GM08714 (cell line): Measurements from ENCODE around the gene TMUB2.
A peak's percentile ranks its signal among the peaks of the same experiment; 100 is the strongest.

Experiments
- H3K4me3 ChIP-seq: fragments of 200-500 bp; sonication (Bioruptor generic); 2 replicates; pipeline ENCODE4 v1.5.1; 2014; ENCODE audit warnings: mild to moderate bottlenecking, low read length, inconsistent platforms
- ZNF274 ChIP-seq: IDR thresholded peaks from 2 replicates; pipeline ENCODE4 v1.6.1; 2012; ENCODE audit warnings: mild to moderate bottlenecking, low read depth, low read length

TMUB2 gene

DNA sequence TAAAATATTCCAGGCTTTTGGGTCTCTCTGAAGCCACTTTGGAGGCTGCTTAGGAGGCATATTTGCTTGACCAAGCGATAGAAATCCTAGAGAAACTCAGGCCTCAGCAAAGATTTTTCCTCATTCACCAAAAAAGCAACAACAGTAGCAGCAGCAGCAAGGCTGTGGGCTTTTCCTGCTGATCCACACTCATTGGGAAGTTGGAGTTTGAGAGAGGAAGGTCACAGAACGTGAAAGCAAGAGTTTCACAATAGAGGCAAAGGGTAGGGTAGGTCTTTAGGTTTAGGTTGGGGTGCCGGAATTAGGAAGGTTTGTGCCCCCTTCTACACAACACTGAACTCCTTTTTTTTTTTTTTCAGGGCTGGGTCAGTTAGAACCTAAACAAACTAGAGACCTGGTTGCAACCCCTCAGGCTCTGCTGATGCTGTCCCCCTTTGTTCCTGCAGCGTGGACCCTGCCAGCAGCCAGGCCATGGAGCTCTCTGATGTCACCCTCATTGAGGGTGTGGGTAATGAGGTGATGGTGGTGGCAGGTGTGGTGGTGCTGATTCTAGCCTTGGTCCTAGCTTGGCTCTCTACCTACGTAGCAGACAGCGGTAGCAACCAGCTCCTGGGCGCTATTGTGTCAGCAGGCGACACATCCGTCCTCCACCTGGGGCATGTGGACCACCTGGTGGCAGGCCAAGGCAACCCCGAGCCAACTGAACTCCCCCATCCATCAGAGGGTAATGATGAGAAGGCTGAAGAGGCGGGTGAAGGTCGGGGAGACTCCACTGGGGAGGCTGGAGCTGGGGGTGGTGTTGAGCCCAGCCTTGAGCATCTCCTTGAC is 2.0 kb downstream of the TMUB2 start:
- H3K4me3 ChIP-seq, result no peak overlapping the region; the same call in 1 of the 2 replicates
- no peak for TF ChIP-seq ZNF274

DNA sequence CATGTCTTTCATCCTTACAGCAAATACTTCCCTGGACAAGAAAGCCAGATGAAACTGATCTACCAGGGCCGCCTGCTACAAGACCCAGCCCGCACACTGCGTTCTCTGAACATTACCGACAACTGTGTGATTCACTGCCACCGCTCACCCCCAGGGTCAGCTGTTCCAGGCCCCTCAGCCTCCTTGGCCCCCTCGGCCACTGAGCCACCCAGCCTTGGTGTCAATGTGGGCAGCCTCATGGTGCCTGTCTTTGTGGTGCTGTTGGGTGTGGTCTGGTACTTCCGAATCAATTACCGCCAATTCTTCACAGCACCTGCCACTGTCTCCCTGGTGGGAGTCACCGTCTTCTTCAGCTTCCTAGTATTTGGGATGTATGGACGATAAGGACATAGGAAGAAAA is 3.7 kb downstream of the TMUB2 start:
- no peak for TF ChIP-seq ZNF274
- no peak overlapping the region for H3K4me3 ChIP-seq

DNA sequence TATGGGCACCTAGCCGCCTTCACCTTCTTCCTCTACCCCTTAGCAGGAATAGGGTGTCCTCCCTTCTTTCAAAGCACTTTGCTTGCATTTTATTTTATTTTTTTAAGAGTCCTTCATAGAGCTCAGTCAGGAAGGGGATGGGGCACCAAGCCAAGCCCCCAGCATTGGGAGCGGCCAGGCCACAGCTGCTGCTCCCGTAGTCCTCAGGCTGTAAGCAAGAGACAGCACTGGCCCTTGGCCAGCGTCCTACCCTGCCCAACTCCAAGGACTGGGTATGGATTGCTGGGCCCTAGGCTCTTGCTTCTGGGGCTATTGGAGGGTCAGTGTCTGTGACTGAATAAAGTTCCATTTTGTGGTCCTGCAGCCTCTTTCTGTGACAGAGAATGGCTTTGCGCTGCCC is 4.6 kb downstream of the TMUB2 start:
- TF ChIP-seq ZNF274, result no peak
- H3K4me3 ChIP-seq, result no peak overlapping the region

DNA sequence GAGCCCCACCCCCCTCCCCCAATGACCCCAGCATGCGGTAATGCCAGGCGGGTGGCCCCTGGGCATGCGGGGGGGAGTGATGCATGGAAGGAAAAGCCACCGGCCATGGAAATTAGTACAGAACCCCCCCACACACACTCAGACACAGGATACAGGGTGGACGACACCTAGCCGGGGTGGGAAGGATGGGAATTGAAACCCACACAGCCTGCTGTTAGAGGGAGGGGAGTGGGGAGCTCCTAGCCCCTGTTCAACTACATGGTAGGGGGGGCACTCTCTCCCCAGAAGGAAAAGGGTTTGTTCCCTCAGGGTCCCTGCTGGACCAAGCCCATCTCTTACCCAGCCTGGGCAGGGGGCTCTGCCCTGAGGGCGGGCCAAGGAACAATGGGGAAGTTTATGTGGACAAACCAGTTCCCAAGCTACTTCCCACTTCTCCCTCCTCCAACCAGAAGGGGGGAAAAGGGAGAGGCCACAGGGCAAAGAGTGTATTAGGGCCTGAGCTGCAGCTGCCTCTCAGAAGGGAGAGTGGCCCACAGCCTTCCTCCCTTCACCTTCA is 5.2 kb downstream of the TMUB2 start:
- TF ChIP-seq ZNF274, result no peak
- no peak overlapping the region for H3K4me3 ChIP-seq

DNA sequence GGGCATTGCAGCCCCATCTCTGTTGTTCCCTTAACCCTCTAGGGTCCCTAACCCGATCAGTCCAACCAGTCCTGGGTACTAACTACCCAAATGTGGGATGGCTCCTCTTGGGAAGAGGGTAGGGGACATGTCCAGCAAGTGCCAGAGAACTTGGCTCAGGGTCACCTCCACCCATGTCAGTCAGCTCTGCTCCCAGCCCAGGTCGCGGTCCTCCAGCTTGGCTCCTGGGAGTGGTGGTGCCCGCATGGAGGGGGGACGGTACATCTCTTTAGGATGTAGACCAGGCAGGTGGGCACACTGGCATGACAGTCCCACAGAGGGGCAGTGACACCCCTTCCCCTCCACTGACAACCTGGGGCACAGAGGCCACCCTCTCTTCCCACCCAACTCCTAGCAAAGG is 6.0 kb downstream of the TMUB2 start:
- no peak for TF ChIP-seq ZNF274
- H3K4me3 ChIP-seq, result no peak overlapping the region

DNA sequence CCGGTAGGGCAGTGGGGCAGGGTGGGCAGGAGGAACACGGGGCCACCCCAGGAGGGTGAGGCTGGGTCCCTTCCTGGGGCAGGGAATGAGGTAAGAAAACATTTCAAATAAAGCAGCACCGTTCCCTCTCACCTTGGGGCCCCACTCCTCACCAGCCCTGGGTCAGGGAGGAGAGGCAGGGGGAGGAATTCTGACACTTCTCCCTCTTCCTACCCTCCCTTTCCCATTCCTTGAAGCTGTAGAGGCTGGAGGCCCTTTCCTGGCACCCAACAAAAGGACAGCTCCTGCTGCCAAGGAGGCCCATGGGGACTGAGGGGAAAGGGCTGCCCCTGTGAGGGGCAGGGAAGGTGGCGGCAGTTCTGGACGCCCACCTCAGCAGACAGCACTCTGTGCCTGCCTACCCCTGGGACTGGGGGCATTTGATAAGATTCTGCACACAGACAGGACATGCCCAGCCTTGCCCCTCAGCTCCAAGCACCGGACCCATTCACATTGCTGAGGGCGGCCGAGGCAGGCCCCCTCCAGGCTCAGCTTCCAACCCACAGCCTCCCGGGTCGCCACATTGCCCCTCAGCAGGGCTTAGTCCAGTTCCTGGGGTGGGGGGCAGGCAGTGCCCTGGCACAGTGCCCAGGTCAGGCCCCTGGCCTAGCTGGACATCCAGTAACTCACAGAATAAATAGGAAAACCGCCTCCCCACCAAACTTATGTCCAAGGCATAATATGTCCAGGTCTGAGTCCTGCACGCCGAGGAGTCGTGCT is 6.7 kb downstream of the TMUB2 start:
- TF ChIP-seq ZNF274, result no peak
- H3K4me3 ChIP-seq, result no peak overlapping the region

DNA sequence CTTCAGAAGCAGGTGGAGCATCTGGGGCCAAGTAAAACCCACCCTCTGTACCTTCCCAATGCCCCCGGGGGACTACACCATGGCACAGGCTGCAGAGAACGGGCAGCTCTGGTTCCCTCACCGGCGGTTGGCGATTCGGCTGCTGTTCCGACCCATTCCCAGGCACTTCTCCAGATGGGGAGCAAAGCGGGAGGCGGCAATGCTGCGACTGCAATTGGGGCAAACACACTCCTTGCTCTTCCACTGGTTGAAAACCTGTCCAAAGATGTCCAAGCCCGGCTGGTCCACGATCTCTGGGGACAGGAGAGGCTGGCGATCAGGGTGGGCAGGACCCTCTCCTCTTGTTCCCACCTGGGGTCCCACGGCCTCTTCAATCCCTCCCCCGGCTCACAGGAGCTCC is 10.3 kb downstream of the TMUB2 start:
- TF ChIP-seq ZNF274, result no peak
- no peak overlapping the region for H3K4me3 ChIP-seq

DNA sequence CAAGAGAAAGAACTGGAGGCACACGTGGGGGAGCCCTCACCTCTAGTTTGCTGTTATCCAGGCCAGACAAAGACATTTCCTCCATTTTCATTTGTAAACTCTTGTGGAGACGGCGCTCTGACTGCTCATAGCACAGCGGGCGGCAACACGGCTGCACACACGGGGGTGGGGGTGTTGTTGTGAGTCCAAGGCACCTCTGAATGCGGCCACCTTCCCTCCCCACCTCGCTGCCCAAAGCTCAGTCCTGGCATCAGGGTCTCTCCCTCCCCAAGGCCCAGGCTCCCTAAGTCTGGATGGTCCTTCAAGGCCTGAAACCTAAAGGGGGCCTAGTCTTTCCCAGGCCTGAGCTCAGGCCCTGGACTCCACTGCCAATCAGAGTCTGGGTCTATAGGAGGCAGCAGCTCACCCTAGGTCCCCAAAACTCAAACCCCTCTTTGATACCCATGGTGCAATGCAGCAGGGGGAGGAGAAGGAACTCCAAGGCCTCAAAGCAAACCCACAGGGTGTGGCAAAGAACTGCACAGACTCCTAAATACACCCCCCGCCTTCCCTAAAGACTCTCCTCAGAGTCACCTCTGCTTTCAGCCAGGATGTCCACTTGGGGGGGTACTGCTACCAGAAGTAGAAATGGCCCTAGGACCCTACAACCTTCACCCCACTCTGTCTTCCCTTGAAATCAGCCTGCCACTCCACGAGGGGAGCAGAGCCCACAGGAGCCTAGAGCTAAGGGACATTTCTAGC is 11.4 kb downstream of the TMUB2 start:
- peak overlapping the region; percentile 93 for H3K4me3 ChIP-seq
- no peak for TF ChIP-seq ZNF274

DNA sequence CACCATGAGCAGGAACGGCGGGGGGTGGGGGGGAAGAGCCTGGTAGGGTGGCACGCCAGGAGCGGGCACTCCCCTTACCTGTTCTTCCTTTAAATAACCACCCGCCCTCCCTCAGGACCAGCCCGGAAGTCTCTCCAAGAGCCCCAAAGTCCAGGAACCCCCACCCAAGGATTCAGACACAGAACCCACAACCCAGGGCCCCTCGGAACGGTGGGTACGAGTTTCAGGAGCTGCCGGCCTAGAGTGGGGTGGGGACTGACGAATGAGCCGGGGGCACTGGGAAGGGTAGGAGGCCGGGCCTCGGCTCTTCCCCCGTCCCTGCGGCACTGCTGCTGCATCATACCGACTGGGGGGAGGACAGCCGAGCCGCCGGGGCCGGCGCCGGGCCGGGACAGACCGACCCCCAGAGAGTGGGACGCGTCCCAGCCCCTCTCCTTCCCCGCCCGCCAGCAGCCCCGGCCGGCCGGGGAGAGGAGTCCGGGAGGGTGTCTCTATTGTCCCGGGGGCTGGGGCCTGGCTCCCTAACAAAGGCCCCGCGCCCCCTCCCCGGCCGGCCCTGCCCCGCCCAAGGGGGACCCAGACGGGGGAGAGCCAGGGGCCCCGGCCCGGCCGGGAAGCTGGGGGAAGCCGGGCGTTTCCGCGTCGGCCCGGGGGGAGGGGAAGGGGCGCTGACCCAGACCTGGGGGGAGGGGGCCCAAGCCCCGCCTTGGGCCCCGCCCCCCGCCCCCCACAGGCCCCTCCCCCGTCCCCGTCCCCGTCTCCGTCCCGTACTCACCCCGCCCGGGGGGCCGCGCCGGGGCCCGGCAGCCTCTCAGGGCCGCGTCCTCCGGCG is 12.2 kb downstream of the TMUB2 start:
- peak overlapping the region; percentile 93 for H3K4me3 ChIP-seq
- TF ChIP-seq ZNF274, result no peak

DNA sequence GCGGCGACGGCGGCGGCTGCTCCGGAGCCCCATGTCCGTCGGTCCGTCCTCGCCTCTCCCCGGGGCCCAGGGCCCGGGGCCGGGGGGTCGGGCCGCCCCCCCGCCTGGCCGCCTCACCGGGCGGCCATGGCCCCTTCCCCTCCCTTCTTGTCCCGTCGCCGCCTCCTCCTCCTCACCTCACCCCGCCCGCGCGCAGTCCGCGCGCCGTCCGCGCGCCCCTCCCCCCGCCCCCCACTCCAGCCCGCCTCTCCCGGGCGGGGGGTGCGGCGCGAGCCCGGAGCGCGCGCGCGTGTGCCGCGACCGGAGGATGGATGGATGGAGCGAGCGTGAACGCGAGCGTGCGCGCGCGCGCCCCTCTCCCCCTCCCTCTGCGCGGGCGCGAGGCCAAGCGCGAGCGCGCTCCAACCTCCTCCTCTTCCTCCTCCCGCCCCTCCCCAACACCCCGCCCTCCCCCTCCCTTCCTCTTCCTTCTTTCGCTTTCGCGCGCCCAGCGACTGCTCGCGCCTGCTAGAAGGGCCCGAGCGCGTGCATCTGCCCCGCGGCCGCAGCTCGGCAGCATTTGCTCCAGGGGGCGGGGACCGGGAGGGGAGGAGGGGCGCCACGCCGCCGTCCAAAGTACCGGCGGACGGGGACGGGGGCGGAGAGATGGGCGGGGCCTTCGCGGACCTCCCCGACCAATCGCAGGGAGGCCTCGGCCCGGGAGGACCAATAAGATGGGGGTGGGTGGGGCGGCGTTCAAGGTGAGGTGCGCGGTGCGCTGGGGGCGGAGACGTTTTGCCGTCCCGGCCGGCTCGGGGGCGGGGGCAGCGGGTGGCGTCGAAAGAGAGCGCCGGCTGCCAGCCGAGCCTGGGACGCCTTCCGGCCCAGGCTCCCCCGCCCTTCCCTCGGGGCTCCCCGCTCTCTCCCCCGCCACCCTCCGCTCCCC is 13.0 kb downstream of the TMUB2 start, which contains the start of gene ATXN7L3:
TSS of gene ATXN7L3 (minus strand) at position 332 of the 925 bp plus-strand sequence. CDS start 1,814 bp downstream, outside the sequence.
- no peak for TF ChIP-seq ZNF274
- peak within 1 kb of the TSS; percentile 93 for H3K4me3 ChIP-seq

DNA sequence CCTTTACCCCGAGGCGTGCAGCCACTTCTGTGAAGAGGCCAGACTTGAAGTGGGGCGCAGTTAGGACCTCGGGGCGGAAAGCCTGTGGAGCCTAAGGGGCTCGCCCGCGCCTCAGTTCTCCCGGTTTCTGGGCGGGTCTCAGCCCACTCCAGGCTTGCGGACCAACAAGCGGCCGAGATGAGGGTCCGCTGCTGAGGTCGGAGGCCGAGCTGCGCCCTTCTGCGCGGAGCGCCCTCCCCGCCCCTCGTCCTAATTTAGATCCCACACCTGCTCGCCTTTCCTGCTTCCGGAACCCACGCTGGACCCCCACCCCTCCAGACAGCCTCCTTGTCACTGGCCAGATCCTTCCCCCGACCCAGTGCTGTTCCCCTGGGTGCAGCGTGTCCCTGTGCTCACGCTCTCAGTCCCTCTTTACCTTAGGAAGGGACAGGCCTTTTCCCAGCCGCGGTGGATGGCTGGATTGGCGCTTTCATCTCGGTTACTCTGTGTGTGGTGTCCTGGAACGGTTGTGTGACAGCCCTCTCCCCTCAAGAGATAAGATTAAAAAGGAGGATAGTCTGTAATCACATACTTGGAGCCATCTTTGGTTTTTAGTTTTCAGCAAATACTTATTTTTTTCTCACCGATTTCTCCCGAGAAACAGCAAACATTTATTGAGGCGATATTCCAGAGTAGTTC is 13.8 kb downstream of the TMUB2 start:
- H3K4me3 ChIP-seq, result peak overlapping the region; percentile 81
- no peak for TF ChIP-seq ZNF274

DNA sequence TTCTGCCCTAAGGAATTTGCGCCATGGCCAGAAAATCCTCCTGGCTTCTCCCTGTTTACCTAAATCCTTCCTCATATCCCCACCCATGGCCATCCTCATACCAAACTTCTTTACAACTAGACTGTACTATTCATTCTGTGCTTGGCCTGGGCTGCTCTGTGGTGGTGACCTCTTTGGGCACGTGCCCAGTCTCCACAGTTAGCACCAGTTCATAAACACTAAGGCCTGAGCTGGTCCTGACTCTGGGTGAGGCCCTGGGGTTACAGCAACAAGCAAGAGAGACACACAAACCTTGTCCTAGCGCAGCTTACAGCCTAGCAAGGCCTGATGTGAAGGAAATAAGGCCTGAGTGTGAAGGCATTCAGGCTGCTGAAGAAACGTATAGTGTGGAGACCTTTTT is 16.0 kb downstream of the TMUB2 start:
- H3K4me3 ChIP-seq, result no peak overlapping the region
- no peak for TF ChIP-seq ZNF274
